GM12865 (cell line): ENCODE results near the gene DVL3.
A peak's percentile ranks its signal among the peaks of the same experiment; 100 is the strongest.

Experiments used
- DNase-seq: peaks from one replicate; pipeline ENCODE4 v3.0.0; 2010; ENCODE audit warnings: low read depth
- H3K4me3 ChIP-seq: 2 replicates; pipeline ENCODE4 v1.5.1; 2011; ENCODE audit warnings: mild to moderate bottlenecking, low read depth, low read length, control low read depth
- CTCF ChIP-seq: IDR thresholded peaks from 2 replicates; pipeline ENCODE4 v1.5.1; 2011; ENCODE audit warnings: low read length, control low read depth, low read depth, inconsistent platforms; ENCODE audit not compliant: insufficient read depth; ENCODE audit errors: missing control alignments

The DVL3 gene

GRCh38 chr3:184172681-184173373, 17.6 kb downstream of the DVL3 start:
- no peak for DNase-seq

GRCh38 chr3:184173374-184173722, 18.2 kb downstream of the DVL3 start:
- TF ChIP-seq CTCF: no peak
- H3K4me3 ChIP-seq: no peak overlapping the region

More at GRCh38 chr3:184172681-184173373, 17.6 kb downstream of the DVL3 start:
- H3K4me3 ChIP-seq: no peak overlapping the region
- TF ChIP-seq CTCF: no peak

GRCh38 chr3:184174284-184174645, 19.1 kb downstream of the DVL3 start:
- no peak for TF ChIP-seq CTCF
- no peak overlapping the region for H3K4me3 ChIP-seq
- DNase-seq: no peak

More at GRCh38 chr3:184173374-184173722, 18.2 kb downstream of the DVL3 start:
- no peak for DNase-seq

GRCh38 chr3:184174646-184175492, 19.7 kb downstream of the DVL3 start, which contains the start of gene AP2M1:
Gene AP2M1 (plus strand): TSS chr3:184174855. CDS start chr3:184176994, 2,139 bp downstream.
- TF ChIP-seq CTCF: no peak
- H3K4me3 ChIP-seq: peak within 1 kb of the TSS; percentile 77
- peak; percentile 99 for DNase-seq

GRCh38 chr3:184175506-184175905, 20.3 kb downstream of the DVL3 start:
- peak overlapping the region; percentile 77 for H3K4me3 ChIP-seq
- TF ChIP-seq CTCF: no peak
- no peak for DNase-seq

GRCh38 chr3:184175981-184176376, 20.8 kb downstream of the DVL3 start:
- no peak for TF ChIP-seq CTCF
- H3K4me3 ChIP-seq: peak overlapping the region; percentile 77
- DNase-seq: no peak
